PC-9 (cell line): ENCODE measurements around the gene SEL1L2.

ENCODE experiments used
- CTCF ChIP-seq: fragments of 200-600 bp; sonication (generic); conservative IDR thresholded peaks from 2 replicates; pipeline ENCODE4 v1.6.1; 2017; ENCODE audit warnings: mixed run types, antibody characterized with exemption, mild to moderate bottlenecking, moderate library complexity
- EZH2 ChIP-seq: fragments of 200-600 bp; sonication (generic); IDR thresholded peaks from 2 replicates; pipeline ENCODE4 v1.8.0; 2017; ENCODE audit warnings: antibody characterized with exemption, low read depth

DNA sequence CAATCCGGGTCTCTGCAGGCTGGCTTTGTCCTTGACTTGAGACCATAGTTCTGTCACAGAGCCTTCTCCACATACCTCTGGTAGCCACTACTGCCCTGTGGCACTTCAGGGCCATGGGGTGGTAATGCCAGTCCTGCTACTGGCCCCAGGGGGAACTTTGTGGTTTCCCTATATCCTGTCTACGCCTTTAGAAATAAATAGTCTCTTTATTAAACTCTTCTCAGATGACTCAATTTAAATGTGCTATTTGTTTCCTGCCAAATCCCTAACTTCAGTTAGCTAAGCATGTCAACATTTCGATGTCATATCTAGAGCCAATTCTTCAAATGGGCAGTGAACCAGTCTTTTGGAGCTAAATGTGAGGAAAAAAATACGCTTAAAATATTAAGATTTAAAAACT lies 60.1 kb downstream of the SEL1L2 start:
- no peak for TF ChIP-seq CTCF
- no peak for TF ChIP-seq EZH2
